ENCODE measurements around the gene CCDC142. TPM values are rescaled to one million over a fixed set of nuclear protein-coding genes. Genes with fewer than 3 reads are reported as not detected.

Gene CCDC142
- total RNA-seq, 1 donor from 2014 or later, result 39.9 TPM

DNA sequence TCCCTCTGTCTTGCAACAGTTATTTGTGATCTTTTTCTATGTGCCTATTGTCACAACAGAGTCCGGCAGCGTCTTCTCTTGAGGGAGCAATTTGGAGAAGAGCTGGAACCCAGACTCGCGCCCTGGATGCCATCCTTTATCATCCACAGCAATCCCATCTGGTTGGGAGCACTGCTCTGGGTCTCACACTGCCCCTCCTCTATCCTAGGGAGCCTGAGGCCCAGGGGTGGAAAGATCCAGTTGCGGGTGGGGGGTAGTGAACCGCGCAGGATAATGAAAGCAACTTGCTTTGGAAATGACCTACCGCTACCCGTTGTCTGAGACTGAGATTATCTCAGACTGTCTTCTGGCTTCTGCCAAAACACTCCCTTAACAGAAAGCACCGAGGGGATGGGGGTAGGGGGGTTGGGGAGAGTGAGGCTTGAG lies 23.8 kb downstream of the CCDC142 start:
- H3K4me3 Mint-ChIP-seq (ENCODE audit: low read depth), result peak overlapping the region; percentile 89
- H3K36me3 Mint-ChIP-seq (ENCODE audit: insufficient read depth), result peaks cover 1% of the 10 kb centered on the region
- no peak for TF ChIP-seq CTCF (IDR thresholded peaks at IDR 0.05; ENCODE audit: unreplicated experiment)
- no peaks in the 10 kb centered on the region for H3K27me3 Mint-ChIP-seq
- no peaks in the 10 kb centered on the region for H3K9me3 Mint-ChIP-seq (ENCODE audit: low read depth)
- H3K4me1 Mint-ChIP-seq (ENCODE audit: low read depth), result peaks cover 38% of the 10 kb centered on the region
- no peak for DNase-seq (ENCODE audit: low spot score, unreplicated experiment)
- peak overlapping the region; percentile 99 for H3K27ac Mint-ChIP-seq

GRCh38 chr2:74458132-74458937 lies 24.5 kb downstream of the CCDC142 start, which contains the start of gene WBP1:
Gene WBP1, plus strand, starts transcription at chr2:74458438. Its CDS starts 165 bp downstream, at chr2:74458603.
- peak within 1 kb of the TSS; percentile 99 for H3K27ac Mint-ChIP-seq
- peak; percentile 98 for DNase-seq (ENCODE audit: low spot score, unreplicated experiment)
- no peak for TF ChIP-seq CTCF (IDR thresholded peaks at IDR 0.05; ENCODE audit: unreplicated experiment)
- peaks cover 36% of the 10 kb centered on the region for H3K4me1 Mint-ChIP-seq (ENCODE audit: low read depth)
- no peaks in the 10 kb centered on the region for H3K9me3 Mint-ChIP-seq (ENCODE audit: low read depth)
- H3K4me3 Mint-ChIP-seq (ENCODE audit: low read depth), result peak within 1 kb of the TSS; percentile 89
- H3K36me3 Mint-ChIP-seq (ENCODE audit: insufficient read depth), result peaks cover 1% of the 10 kb centered on the region
- H3K27me3 Mint-ChIP-seq, result no peaks in the 10 kb centered on the region

GRCh38 chr2:74457549-74458131 lies 25.2 kb downstream of the CCDC142 start:
- peak; percentile 67 for DNase-seq (ENCODE audit: low spot score, unreplicated experiment)
- Mint-ChIP-seq H3K27ac (peak overlapping the region; percentile 99), H3K36me3 (ENCODE audit: insufficient read depth) (peaks cover 1% of the 10 kb centered on the region), H3K4me3 (ENCODE audit: low read depth) (peak overlapping the region; percentile 89), H3K9me3 (ENCODE audit: low read depth) (no peaks in the 10 kb centered on the region), H3K27me3 (peaks cover 4% of the 10 kb centered on the region), H3K4me1 (ENCODE audit: low read depth) (peaks cover 33% of the 10 kb centered on the region)
- TF ChIP-seq CTCF (IDR thresholded peaks at IDR 0.05; ENCODE audit: unreplicated experiment), result no peak

GRCh38 chr2:74457129-74457548 lies 25.7 kb downstream of the CCDC142 start:
- Mint-ChIP-seq H3K4me1 (ENCODE audit: low read depth) (peaks cover 33% of the 10 kb centered on the region), H3K27me3 (peaks cover 4% of the 10 kb centered on the region), H3K36me3 (ENCODE audit: insufficient read depth) (peaks cover 1% of the 10 kb centered on the region), H3K9me3 (ENCODE audit: low read depth) (no peaks in the 10 kb centered on the region), H3K4me3 (ENCODE audit: low read depth) (peak overlapping the region; percentile 89), H3K27ac (peak overlapping the region; percentile 96)
- DNase-seq (ENCODE audit: low spot score, unreplicated experiment), result no peak
- no peak for TF ChIP-seq CTCF (IDR thresholded peaks at IDR 0.05; ENCODE audit: unreplicated experiment)

- H3K27ac Mint-ChIP-seq, result peak within 1 kb of the TSS; percentile 96
- peak within 1 kb of the TSS; percentile 89 for H3K4me3 Mint-ChIP-seq (ENCODE audit: low read depth)
- no peaks in the 10 kb centered on the region for H3K36me3 Mint-ChIP-seq (ENCODE audit: insufficient read depth)
- DNase-seq (ENCODE audit: low spot score, unreplicated experiment), result peak; percentile 93
- no peak for TF ChIP-seq CTCF (IDR thresholded peaks at IDR 0.05; ENCODE audit: unreplicated experiment)
- peaks cover 33% of the 10 kb centered on the region for H3K4me1 Mint-ChIP-seq (ENCODE audit: low read depth)
- H3K27me3 Mint-ChIP-seq, result peaks cover 4% of the 10 kb centered on the region
- H3K9me3 Mint-ChIP-seq (ENCODE audit: low read depth), result no peaks in the 10 kb centered on the region
These were observed 27.9 kb downstream of the CCDC142 start, which contains the start of gene INO80B for GRCh38 chr2:74454654-74455511. Gene INO80B, plus strand, starts transcription at chr2:74455087. Its CDS starts 30 bp downstream, at chr2:74455117.
